HepG2 (cell line): ENCODE data around the gene COMMD10. TPM values are rescaled to one million over a fixed set of nuclear protein-coding genes. Genes with fewer than 3 reads are reported as not detected.

Experiments used
- CEBPB ChIP-seq: IDR thresholded peaks from 2 replicates; pipeline ENCODE4 v1.6.1; 2011; ENCODE audit warnings: low read depth, low read length, improper control_type of control experiment, borderline replicate concordance
- ESRRA ChIP-seq: sonication (generic); formaldehyde crosslinking; IDR thresholded peaks from 2 replicates; pipeline ENCODE4 v1.5.1; 2020; ENCODE audit warnings: mild to moderate bottlenecking, low read depth, missing genetic modification reagents
- HNF4A ChIP-seq: sonication (generic); formaldehyde crosslinking; IDR thresholded peaks from 2 replicates; pipeline ENCODE4 v1.4.0; 2020; ENCODE audit warnings: missing genetic modification reagents
- NFAT5 ChIP-seq: sonication (generic); formaldehyde crosslinking; IDR thresholded peaks from 2 replicates; pipeline ENCODE4 v1.4.0; 2020; ENCODE audit warnings: missing genetic modification reagents
- PHF20 ChIP-seq: sonication (generic); formaldehyde crosslinking; IDR thresholded peaks from 2 replicates; pipeline ENCODE4 v1.5.0; 2020; ENCODE audit warnings: mild to moderate bottlenecking, missing genetic modification reagents
- PHF21A ChIP-seq: sonication (generic); formaldehyde crosslinking; IDR thresholded peaks from 2 replicates; pipeline ENCODE4 v1.5.0; 2020; ENCODE audit warnings: mild to moderate bottlenecking, missing genetic modification reagents
- SATB2 ChIP-seq: sonication (generic); formaldehyde crosslinking; IDR thresholded peaks from 2 replicates; pipeline ENCODE4 v1.5.0; 2020; ENCODE audit warnings: missing genetic modification reagents
- SP2 ChIP-seq: sonication (generic); formaldehyde crosslinking; IDR thresholded peaks from 2 replicates; pipeline ENCODE4 v1.5.1; 2020; ENCODE audit warnings: mild to moderate bottlenecking, missing genetic modification reagents
- ZBTB7B ChIP-seq: sonication (generic); formaldehyde crosslinking; IDR thresholded peaks from 2 replicates; pipeline ENCODE4 v1.4.0; 2020; ENCODE audit warnings: missing genetic modification reagents
- ZNF512 ChIP-seq: sonication (generic); formaldehyde crosslinking; IDR thresholded peaks from 2 replicates; pipeline ENCODE4 v1.4.0; 2020; ENCODE audit warnings: mild to moderate bottlenecking, missing genetic modification reagents
- ZNF724P ChIP-seq: sonication (generic); formaldehyde crosslinking; IDR thresholded peaks from 2 replicates; pipeline ENCODE4 v1.8.0; 2022; ENCODE audit warnings: missing genetic modification reagents, borderline replicate concordance
- ZNF788 ChIP-seq: sonication (generic); formaldehyde crosslinking; IDR thresholded peaks from 2 replicates; pipeline ENCODE4 v1.5.0; 2020; ENCODE audit warnings: mild to moderate bottlenecking, missing genetic modification reagents, borderline replicate concordance
- ZSCAN20 ChIP-seq: sonication (generic); formaldehyde crosslinking; IDR thresholded peaks from 2 replicates; pipeline ENCODE4 v1.4.0; 2020; ENCODE audit warnings: missing genetic modification reagents, mild to moderate bottlenecking, borderline replicate concordance
- polyA plus RNA-seq, 8 experiments: library from polyadenylated mRNA; depleted of rRNA in 3 of 8; stranded (reverse) in 7 of 8; unstranded in 1 of 8; fragments of >200 nt; fragmentation: Illumina TruSeq in 4 of 8; extraction: Trizol in 4 of 8; gene quantifications; 2 replicates each; pipeline versions ENCODE4 v1.2.1 to v1.2.3, GENCODE V29; 2011 to 2016; ENCODE audit warnings: low read depth in 4 of 8, missing spikeins in 1 of 8, mixed read lengths in 1 of 8; ENCODE audit not compliant: insufficient read depth in 1 of 8
- total RNA-seq, 5 experiments: library from RNA; depleted of rRNA; stranded (reverse); fragments of >200 nt; fragmentation: Illumina TruSeq; extraction: Trizol; gene quantifications; 2 replicates each; pipeline ENCODE4 v1.2.3, GENCODE V29; 2016; ENCODE audit warnings: low read depth in 1 of 5
- TF ChIP-seq, protein P1 (sequence below): IDR thresholded peaks from 2 replicates; pipeline ENCODE4 v1.6.1; 2016; ENCODE audit warnings: missing compliant biosample characterization, missing genetic modification reagents, borderline replicate concordance
- TF ChIP-seq, protein P2 (sequence below): sonication (generic); formaldehyde crosslinking; IDR thresholded peaks from 2 replicates; pipeline ENCODE4 v1.9.0; 2021; ENCODE audit warnings: missing genetic modification reagents, mild to moderate bottlenecking, borderline replicate concordance
- TF ChIP-seq, protein P3 (sequence below): sonication (generic); formaldehyde crosslinking; IDR thresholded peaks from 2 replicates; pipeline ENCODE4 v1.8.0; 2022; ENCODE audit warnings: mild to moderate bottlenecking, missing genetic modification reagents

Gene COMMD10
- total and polyA plus RNA-seq, 2 of the 13 experiments (the other 11 are each of a cell fraction or from before 2014, with no cell fraction given) = 16.9 to 39.3 TPM

DNA sequence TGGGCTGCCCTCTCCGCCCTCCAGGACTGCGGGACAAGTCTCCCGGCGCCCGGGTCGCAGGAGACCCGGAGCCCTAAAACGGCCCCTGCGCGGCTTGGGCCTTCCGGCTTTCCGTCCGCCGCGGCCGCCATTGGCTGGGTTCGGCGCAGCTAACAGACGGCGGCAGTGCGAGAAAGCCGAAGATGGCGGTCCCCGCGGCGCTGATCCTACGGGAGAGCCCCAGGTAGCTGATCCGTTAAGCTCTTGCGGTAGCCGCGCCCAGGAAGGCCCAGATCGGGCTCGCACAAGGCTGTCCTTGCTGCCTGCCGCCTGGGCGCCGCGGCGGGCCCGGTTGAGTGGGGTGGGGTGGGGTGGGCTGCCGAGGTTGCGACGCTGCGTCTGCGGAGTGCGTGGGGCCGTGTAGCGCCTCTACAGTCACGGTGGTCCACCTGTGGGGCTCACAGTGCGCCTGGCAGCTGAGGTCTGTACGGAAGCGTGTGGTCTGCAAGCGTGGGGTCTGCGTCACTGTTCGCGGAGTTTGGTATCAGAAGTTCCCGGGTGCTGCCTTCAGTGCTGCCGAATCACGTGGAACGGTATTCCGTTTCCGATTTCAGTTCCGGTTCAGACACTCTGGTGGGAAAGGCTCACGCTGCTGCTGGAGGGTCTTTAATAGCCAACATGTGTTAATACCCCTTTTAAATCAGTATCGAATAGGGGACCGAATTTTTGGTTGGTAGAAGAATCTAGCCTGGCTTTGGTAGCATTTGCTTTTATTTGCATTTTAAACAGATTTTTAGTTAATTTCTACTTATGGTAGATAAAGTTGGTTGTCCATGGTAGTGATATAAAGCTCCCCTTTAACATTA lies at the start of gene COMMD10 (continued):
- TF ChIP-seq ZNF724P (peak; percentile 75; the same call in 1 of the 2 replicates), SP2 (CRISPR knock-in tag) (0 out of 2 replicates have a peak, but pooled peaks have one; percentile 44), ZBTB7B (CRISPR knock-in tag) (peak; percentile 84), CEBPB (no peak), SATB2 (CRISPR knock-in tag) (peak; percentile 81), NFAT5 (CRISPR knock-in tag) (no peak), ESRRA (CRISPR knock-in tag) (no peak), PHF21A (CRISPR knock-in tag) (0 out of 2 replicates have a peak, but pooled peaks have one; percentile 32), PHF20 (peak; percentile 83), ZNF512 (0 out of 2 replicates have a peak, but pooled peaks have one; percentile 49), ZSCAN20 (no peak), HNF4A (no peak; the same call in 1 of the 2 replicates), ZNF788 (CRISPR knock-in tag) (peak; percentile 79; the same call in 1 of the 2 replicates)
- TF ChIP-seq, protein P1, sequence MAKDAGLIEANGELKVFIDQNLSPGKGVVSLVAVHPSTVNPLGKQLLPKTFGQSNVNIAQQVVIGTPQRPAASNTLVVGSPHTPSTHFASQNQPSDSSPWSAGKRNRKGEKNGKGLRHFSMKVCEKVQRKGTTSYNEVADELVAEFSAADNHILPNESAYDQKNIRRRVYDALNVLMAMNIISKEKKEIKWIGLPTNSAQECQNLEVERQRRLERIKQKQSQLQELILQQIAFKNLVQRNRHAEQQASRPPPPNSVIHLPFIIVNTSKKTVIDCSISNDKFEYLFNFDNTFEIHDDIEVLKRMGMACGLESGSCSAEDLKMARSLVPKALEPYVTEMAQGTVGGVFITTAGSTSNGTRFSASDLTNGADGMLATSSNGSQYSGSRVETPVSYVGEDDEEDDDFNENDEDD (CRISPR knock-in tag) = peak; percentile 63
- TF ChIP-seq, protein P2, sequence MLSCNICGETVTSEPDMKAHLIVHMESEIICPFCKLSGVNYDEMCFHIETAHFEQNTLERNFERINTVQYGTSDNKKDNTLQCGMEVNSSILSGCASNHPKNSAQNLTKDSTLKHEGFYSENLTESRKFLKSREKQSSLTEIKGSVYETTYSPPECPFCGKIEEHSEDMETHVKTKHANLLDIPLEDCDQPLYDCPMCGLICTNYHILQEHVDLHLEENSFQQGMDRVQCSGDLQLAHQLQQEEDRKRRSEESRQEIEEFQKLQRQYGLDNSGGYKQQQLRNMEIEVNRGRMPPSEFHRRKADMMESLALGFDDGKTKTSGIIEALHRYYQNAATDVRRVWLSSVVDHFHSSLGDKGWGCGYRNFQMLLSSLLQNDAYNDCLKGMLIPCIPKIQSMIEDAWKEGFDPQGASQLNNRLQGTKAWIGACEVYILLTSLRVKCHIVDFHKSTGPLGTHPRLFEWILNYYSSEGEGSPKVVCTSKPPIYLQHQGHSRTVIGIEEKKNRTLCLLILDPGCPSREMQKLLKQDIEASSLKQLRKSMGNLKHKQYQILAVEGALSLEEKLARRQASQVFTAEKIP (CRISPR knock-in tag) = no peak
- TF ChIP-seq, protein P3, sequence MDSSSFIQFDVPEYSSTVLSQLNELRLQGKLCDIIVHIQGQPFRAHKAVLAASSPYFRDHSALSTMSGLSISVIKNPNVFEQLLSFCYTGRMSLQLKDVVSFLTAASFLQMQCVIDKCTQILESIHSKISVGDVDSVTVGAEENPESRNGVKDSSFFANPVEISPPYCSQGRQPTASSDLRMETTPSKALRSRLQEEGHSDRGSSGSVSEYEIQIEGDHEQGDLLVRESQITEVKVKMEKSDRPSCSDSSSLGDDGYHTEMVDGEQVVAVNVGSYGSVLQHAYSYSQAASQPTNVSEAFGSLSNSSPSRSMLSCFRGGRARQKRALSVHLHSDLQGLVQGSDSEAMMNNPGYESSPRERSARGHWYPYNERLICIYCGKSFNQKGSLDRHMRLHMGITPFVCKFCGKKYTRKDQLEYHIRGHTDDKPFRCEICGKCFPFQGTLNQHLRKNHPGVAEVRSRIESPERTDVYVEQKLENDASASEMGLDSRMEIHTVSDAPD (CRISPR knock-in tag) = no peak
